CD14-positive monocyte (primary cell): ENCODE measurements around the gene CAMK1D. TPM values are rescaled to one million over a fixed set of nuclear protein-coding genes. Genes with fewer than 3 reads are reported as not detected.

Experiments used
- DNase-seq, 3 donors: peaks; one replicate each; pipeline ENCODE4 v3.0.0-alpha.2; 2011 to 2022
- H2AFZ ChIP-seq: 2 replicates; pipeline ENCODE4 v1.6.0; 2012; ENCODE audit warnings: mild to moderate bottlenecking, low read depth, low read length, inconsistent platforms; ENCODE audit not compliant: insufficient read depth, poor library complexity, severe bottlenecking
- H3K27ac ChIP-seq, 2 donors: 1 replicate in 1 of 2; 2 replicates in 1 of 2; pipeline ENCODE4 v1.5.1; 2012 to 2013; ENCODE audit warnings: low read length in 2 of 2, control low read depth in 1 of 2, inconsistent platforms in 1 of 2, low read depth in 1 of 2, mild to moderate bottlenecking in 1 of 2
- H3K27me3 ChIP-seq, 2 donors: one replicate each; pipeline versions ENCODE4 v1.6.0 to v1.6.1; 2011 to 2013; ENCODE audit warnings: low read length in 2 of 2; ENCODE audit not compliant: control insufficient read depth in 2 of 2, insufficient read depth in 2 of 2
- H3K36me3 ChIP-seq, 2 donors: replicated peaks in 1 of 2; 1 replicate in 1 of 2; 2 replicates in 1 of 2; pipeline versions ENCODE4 v1.5.1 to v1.6.1; 2012 to 2013; ENCODE audit warnings: low read length in 2 of 2, control low read depth in 1 of 2, inconsistent platforms in 1 of 2, mild to moderate bottlenecking in 1 of 2; ENCODE audit not compliant: insufficient read depth in 2 of 2, control insufficient read depth in 1 of 2
- H3K4me1 ChIP-seq, 2 donors: 1 replicate in 1 of 2; 2 replicates in 1 of 2; pipeline versions ENCODE4 v1.5.1 to v1.6.1; 2012 to 2013; ENCODE audit warnings: low read length in 2 of 2, control low read depth in 1 of 2, inconsistent platforms in 1 of 2, mild to moderate bottlenecking in 1 of 2, moderate library complexity in 1 of 2; ENCODE audit not compliant: insufficient read depth in 2 of 2, control insufficient read depth in 1 of 2
- H3K4me2 ChIP-seq: replicated peaks from 2 replicates; pipeline ENCODE3; 2012; ENCODE audit warnings: low read length, moderate library complexity, mild to moderate bottlenecking; ENCODE audit not compliant: poor library complexity, severe bottlenecking; ENCODE audit errors: extremely low read depth
- H3K4me3 ChIP-seq, 3 experiments: fragments of 200-600 bp in 1 of 3; sonication (generic) in 1 of 3; replicated peaks in 1 of 3; 1 replicate in 2 of 3; 2 replicates in 1 of 3; pipeline ENCODE4 v1.5.1; 2011 to 2013; ENCODE audit warnings: low read length in 3 of 3, mild to moderate bottlenecking in 3 of 3, control low read depth in 2 of 3, low read depth in 2 of 3, inconsistent platforms in 1 of 3, moderate library complexity in 1 of 3
- H3K79me2 ChIP-seq: 2 replicates; pipeline ENCODE4 v1.6.0; 2012; ENCODE audit warnings: mild to moderate bottlenecking, control low read depth, inconsistent platforms, low read length, moderate library complexity; ENCODE audit not compliant: insufficient read depth
- H3K9ac ChIP-seq: 2 replicates; pipeline ENCODE4 v1.6.0; 2017; ENCODE audit warnings: low read length, mild to moderate bottlenecking; ENCODE audit not compliant: insufficient read depth, poor library complexity, severe bottlenecking
- H3K9me3 ChIP-seq, 2 donors: replicated peaks in 1 of 2; 1 replicate in 1 of 2; 2 replicates in 1 of 2; pipeline versions ENCODE4 v1.5.1 to v1.6.1; 2012 to 2013; ENCODE audit warnings: low read length in 2 of 2, control low read depth in 1 of 2; ENCODE audit not compliant: control insufficient read depth in 1 of 2, insufficient read depth in 1 of 2
- H4K20me1 ChIP-seq: 2 replicates; pipeline ENCODE4 v1.6.0; 2012; ENCODE audit warnings: mild to moderate bottlenecking, low read length, control low read depth, moderate library complexity; ENCODE audit not compliant: insufficient read depth
- H3K27ac Mint-ChIP-seq, 7 donors: one replicate each; pipeline ENCODE4 v1.8.0; 2020; ENCODE audit warnings: mild to moderate bottlenecking in 7 of 7, mixed read lengths in 7 of 7, moderate library complexity in 6 of 7, inconsistent platforms in 2 of 7
- H3K27me3 Mint-ChIP-seq, 3 donors: one replicate each; pipeline ENCODE4 v1.8.0; 2021 to 2022; ENCODE audit warnings: low read depth in 3 of 3, mild to moderate bottlenecking in 3 of 3, mixed read lengths in 3 of 3, moderate library complexity in 3 of 3, inconsistent platforms in 1 of 3
- H3K36me3 Mint-ChIP-seq, 2 donors: one replicate each; pipeline ENCODE4 v1.8.0; 2020; ENCODE audit warnings: mixed read lengths in 2 of 2, inconsistent platforms in 1 of 2, mild to moderate bottlenecking in 1 of 2
- H3K4me1 Mint-ChIP-seq: one replicate; pipeline ENCODE4 v1.8.0; 2020; ENCODE audit warnings: mild to moderate bottlenecking, mixed read lengths
- H3K4me3 Mint-ChIP-seq, 2 donors: one replicate each; pipeline ENCODE4 v1.8.0; 2020; ENCODE audit warnings: mild to moderate bottlenecking in 2 of 2, mixed read lengths in 2 of 2, moderate library complexity in 1 of 2
- H3K9me3 Mint-ChIP-seq, 7 donors: one replicate each; pipeline ENCODE4 v1.8.0; 2020 to 2022; ENCODE audit warnings: mixed read lengths in 7 of 7, mild to moderate bottlenecking in 6 of 7, moderate library complexity in 6 of 7, inconsistent platforms in 2 of 7
- CTCF ChIP-seq: fragments of 200-600 bp; IDR thresholded peaks from one replicate; pipeline ENCODE4 v1.8.0; 2022; ENCODE audit warnings: antibody characterized with exemption, mild to moderate bottlenecking
- WGBS: methylation state at CpG from one replicate; pipeline ENCODE4 v1.1.5; 2013; ENCODE audit warnings: missing lambda C conversion rate; ENCODE audit not compliant: insufficient coverage; 5-methylcytosine and 5-hydroxymethylcytosine counted together
- intact Hi-C, 2 donors: fragments of 100-400 bp; cut with micrococcal nuclease; formaldehyde crosslinking; loops; one replicate each; pipeline versions ENCODE4 v1.15.0 to v1.15.1; 2023
- polyA plus RNA-seq, 3 donors: library from polyadenylated mRNA; depleted of rRNA in 1 of 3; unstranded in 2 of 3; stranded (reverse) in 1 of 3; fragments of 300-500 nt in 2 of 3; fragments of >200 nt in 1 of 3; fragmentation: Illumina TruSeq in 2 of 3; gene quantifications; 1 replicate in 2 of 3; 2 replicates in 1 of 3; pipeline ENCODE4 v1.2.3, GENCODE V29; 2012 to 2021

CAMK1D gene
- polyA plus RNA-seq, 3 donors, result 6.7 to 11.8 (median 7.1) TPM

- no peak overlapping the region for H3K4me3 Mint-ChIP-seq
- no peak overlapping the region for H3K9ac ChIP-seq
- peaks cover 2 to 6% of the 10 kb centered on the region in 2 donors for H3K36me3 Mint-ChIP-seq
- no peaks in the 10 kb centered on the region for H3K36me3 ChIP-seq
- H3K27me3 Mint-ChIP-seq, result peaks cover 0 to 8% (median 4%) of the 10 kb centered on the region in 3 donors
- H3K27me3 ChIP-seq, result no peaks in the 10 kb centered on the region
- no peak overlapping the region for H3K27ac ChIP-seq
- TF ChIP-seq CTCF, result no peak
- H3K79me2 ChIP-seq, result no peaks in the 10 kb centered on the region
- H2AFZ ChIP-seq, result no peak overlapping the region
- no peak overlapping the region for H3K4me2 ChIP-seq
- no peaks in the 10 kb centered on the region for H4K20me1 ChIP-seq
- no peak overlapping the region for H3K27ac Mint-ChIP-seq
- WGBS, result 100% methylated on average over 3 of the region's 6 CpGs
- no peaks in the 10 kb centered on the region for H3K9me3 ChIP-seq
- no peaks in the 10 kb centered on the region for H3K4me1 Mint-ChIP-seq
- no peak overlapping the region for H3K4me3 ChIP-seq
- intact Hi-C loops, result no loop called here
- H3K4me1 ChIP-seq, result no peaks in the 10 kb centered on the region
- H3K9me3 Mint-ChIP-seq, result peaks cover 0 to 2% (median 0%) of the 10 kb centered on the region in 7 donors
- no peak for DNase-seq
Observed at GRCh38 chr10:12829831-12830390, 480.6 kb downstream of the CAMK1D start.

- Histone ChIP-seq H3K36me3 (no peaks in the 10 kb centered on the region), H3K27ac (no peak overlapping the region), H3K9me3 (no peaks in the 10 kb centered on the region), H2AFZ (no peak overlapping the region), H4K20me1 (no peaks in the 10 kb centered on the region), H3K9ac (no peak overlapping the region), H3K4me3 (no peak overlapping the region), H3K79me2 (no peaks in the 10 kb centered on the region), H3K4me2 (no peak overlapping the region), H3K27me3 (no peaks in the 10 kb centered on the region), H3K4me1 (no peaks in the 10 kb centered on the region)
- intact Hi-C loops, result no loop called here
- 99% methylated on average over 8 of the region's 10 CpGs for WGBS
- H3K27me3 Mint-ChIP-seq, result peaks cover 0 to 4% (median 3%) of the 10 kb centered on the region in 3 donors
- DNase-seq, result no peak
- no peak for TF ChIP-seq CTCF
- peak overlapping the region in 1 of 7 donors; percentile 31 for H3K27ac Mint-ChIP-seq
- no peak overlapping the region for H3K4me3 Mint-ChIP-seq
- peaks cover 0 to 2% of the 10 kb centered on the region in 2 donors for H3K36me3 Mint-ChIP-seq
- peaks cover 0 to 2% (median 0%) of the 10 kb centered on the region in 7 donors for H3K9me3 Mint-ChIP-seq
- no peaks in the 10 kb centered on the region for H3K4me1 Mint-ChIP-seq
Observed at GRCh38 chr10:12832096-12832495, 482.7 kb downstream of the CAMK1D start.
